ENCODE measurements around the gene ARHGEF18.

- TF ChIP-seq CTCF (IDR thresholded peaks at IDR 0.05): no peak
- TF ChIP-seq POLR2AphosphoS5 (IDR thresholded peaks at IDR 0.05): no peak
Observed at GRCh38 chr19:7371001-7371400, 22.3 kb downstream of the ARHGEF18 start.

Data from breast epithelium (tissue), 3 donors.